Measurements from ENCODE around the gene FMN1.
A peak's percentile ranks its signal among the peaks of the same experiment; 100 is the strongest.
"Not testable (repeated sequence)": the region's sequence is repeated elsewhere in the genome, so short reads cannot be mapped to it uniquely, and the experiment has no call there.

The FMN1 gene

DNA sequence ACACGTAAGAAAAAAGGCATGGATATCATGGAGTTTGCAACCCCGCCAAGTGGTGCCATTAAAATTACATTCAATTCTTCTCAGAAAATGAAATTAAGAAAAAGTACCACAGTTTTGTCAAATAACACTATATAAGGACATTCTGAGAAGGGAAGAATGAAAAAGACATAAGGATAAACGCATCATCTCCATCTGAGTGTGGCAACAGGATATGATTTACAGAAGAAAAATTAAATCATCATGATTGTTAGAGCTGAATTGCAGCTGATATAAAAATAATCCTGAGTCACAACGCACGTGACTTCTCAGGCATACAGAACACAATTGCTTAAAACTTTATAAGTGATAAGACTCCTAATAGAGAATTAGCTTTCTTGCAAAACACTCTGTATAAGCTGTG is 342.9 kb downstream of the FMN1 start:
- H3K4me1 Mint-ChIP-seq = no peaks in the 10 kb centered on the region
- no peaks in the 10 kb centered on the region for H3K27me3 Mint-ChIP-seq (ENCODE audit: low read depth)
- TF ChIP-seq, protein P1, sequence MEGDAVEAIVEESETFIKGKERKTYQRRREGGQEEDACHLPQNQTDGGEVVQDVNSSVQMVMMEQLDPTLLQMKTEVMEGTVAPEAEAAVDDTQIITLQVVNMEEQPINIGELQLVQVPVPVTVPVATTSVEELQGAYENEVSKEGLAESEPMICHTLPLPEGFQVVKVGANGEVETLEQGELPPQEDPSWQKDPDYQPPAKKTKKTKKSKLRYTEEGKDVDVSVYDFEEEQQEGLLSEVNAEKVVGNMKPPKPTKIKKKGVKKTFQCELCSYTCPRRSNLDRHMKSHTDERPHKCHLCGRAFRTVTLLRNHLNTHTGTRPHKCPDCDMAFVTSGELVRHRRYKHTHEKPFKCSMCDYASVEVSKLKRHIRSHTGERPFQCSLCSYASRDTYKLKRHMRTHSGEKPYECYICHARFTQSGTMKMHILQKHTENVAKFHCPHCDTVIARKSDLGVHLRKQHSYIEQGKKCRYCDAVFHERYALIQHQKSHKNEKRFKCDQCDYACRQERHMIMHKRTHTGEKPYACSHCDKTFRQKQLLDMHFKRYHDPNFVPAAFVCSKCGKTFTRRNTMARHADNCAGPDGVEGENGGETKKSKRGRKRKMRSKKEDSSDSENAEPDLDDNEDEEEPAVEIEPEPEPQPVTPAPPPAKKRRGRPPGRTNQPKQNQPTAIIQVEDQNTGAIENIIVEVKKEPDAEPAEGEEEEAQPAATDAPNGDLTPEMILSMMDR (IDR thresholded peaks at IDR 0.05; ENCODE audit: unreplicated experiment in 3 of 3) = no peak
- H3K4me3 Mint-ChIP-seq = no peak overlapping the region
- peaks cover 19% of the 10 kb centered on the region for H3K36me3 Mint-ChIP-seq (ENCODE audit: low read depth)
- no peak overlapping the region for H3K27ac Mint-ChIP-seq
- peaks cover 4% of the 10 kb centered on the region for H3K9me3 Mint-ChIP-seq

DNA sequence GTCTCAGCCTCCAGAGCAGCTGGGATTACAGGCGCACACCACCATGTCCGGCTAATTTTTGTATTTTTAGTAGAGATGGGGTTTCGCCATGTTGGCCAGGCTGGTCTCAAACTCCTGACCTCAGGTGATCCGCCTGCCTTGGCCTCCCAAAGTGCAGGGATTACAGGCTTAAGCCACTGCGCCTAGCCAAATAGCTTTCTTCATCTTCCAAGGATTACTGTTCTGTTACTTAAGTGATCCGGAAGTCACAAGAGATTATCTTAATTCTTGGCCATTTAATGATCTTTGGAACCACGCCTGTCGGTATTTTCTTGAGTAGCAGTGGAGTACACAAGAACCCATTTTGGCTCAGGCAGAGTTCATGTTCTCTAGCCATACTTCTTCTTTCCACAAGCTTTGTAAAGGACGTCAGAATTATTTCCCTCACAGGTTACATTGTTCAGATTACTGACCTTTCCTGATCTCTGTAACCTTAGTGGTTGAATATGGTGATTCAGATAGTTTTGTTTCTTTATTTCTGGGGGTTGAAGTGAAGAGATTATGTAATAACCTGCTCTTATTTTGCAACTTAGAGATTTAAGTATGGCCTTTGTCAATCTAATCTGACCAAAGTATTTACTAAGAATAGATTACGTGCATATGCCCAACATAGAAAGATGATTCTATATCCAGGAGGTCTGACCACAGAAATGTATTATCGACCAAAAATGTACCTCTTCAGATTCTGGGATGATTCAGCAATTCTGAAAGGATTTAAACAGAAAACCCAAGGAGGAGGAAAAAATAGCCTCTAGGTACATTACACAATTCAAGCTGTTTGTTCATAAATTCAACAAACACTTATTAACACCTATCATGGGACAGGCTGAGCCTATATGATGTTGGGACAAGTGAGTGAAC is 344.5 kb downstream of the FMN1 start:
- Mint-ChIP-seq H3K36me3 (ENCODE audit: low read depth) (peaks cover 25% of the 10 kb centered on the region), H3K4me1 (no peaks in the 10 kb centered on the region), H3K4me3 (no peak overlapping the region), H3K27ac (no peak overlapping the region), H3K27me3 (ENCODE audit: low read depth) (no peaks in the 10 kb centered on the region), H3K9me3 (peaks cover 4% of the 10 kb centered on the region)
- TF ChIP-seq, protein P1 (IDR thresholded peaks at IDR 0.05; ENCODE audit: unreplicated experiment in 3 of 3) = no peak

DNA sequence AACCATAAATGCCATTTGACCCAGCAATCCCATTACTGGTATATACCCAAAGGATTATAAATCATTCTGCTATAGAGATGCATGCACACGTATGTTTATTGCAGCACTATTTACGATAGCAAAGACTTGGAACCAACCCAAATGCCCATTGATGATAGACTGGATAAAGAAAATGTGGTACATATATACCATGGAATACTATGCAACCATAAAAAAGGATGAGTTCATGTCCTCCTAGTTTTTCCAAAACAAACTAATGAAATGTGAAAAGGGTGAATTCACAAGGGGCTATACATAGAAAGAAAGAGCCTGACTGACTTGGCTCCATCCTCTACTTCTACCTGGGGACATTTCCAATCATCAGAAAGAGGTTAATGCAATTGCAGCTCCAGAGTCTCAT is 347.8 kb downstream of the FMN1 start:
- not testable (repeated sequence) for H3K9me3 Mint-ChIP-seq; H3K4me1 Mint-ChIP-seq; H3K27ac Mint-ChIP-seq; H3K27me3 Mint-ChIP-seq (ENCODE audit: low read depth); H3K4me3 Mint-ChIP-seq
- H3K36me3 Mint-ChIP-seq (ENCODE audit: low read depth) = peaks cover 25% of the 10 kb centered on the region

DNA sequence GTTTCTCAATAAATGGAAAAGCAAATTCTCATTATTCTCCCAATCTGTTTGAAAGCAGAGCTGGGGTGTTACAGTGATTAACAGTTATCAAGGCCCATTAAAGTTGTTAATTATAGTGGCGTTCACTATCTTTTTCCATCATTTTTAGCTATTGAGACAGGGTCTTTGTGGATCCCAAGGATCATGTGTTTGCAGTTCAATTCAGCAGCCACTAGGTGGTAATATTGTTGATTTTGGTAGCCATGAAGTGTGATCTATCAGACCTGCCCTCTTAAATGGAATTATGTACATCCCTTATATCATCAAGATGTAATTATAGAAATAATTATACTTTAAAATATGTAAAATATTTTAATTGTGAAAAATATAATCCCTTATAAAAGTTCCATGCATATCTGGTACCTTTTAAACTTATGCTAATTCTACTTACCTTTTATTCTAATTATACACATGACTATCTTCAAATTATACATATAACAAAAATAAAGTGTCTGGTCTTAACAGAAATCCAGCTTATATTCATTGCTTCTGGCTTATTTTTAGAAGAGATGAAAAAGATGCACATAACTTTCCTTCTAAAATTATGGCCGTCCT is 350.3 kb downstream of the FMN1 start:
- no peak overlapping the region for H3K27ac Mint-ChIP-seq
- no peak overlapping the region for H3K4me3 Mint-ChIP-seq
- peaks cover 2% of the 10 kb centered on the region for H3K9me3 Mint-ChIP-seq
- peaks cover 15% of the 10 kb centered on the region for H3K4me1 Mint-ChIP-seq
- H3K36me3 Mint-ChIP-seq (ENCODE audit: low read depth) = peaks cover 20% of the 10 kb centered on the region
- peaks cover 13% of the 10 kb centered on the region for H3K27me3 Mint-ChIP-seq (ENCODE audit: low read depth)
- TF ChIP-seq, protein P1 (IDR thresholded peaks at IDR 0.05; ENCODE audit: unreplicated experiment in 3 of 3) = peak; percentile 44 to 71 (median 53)

DNA sequence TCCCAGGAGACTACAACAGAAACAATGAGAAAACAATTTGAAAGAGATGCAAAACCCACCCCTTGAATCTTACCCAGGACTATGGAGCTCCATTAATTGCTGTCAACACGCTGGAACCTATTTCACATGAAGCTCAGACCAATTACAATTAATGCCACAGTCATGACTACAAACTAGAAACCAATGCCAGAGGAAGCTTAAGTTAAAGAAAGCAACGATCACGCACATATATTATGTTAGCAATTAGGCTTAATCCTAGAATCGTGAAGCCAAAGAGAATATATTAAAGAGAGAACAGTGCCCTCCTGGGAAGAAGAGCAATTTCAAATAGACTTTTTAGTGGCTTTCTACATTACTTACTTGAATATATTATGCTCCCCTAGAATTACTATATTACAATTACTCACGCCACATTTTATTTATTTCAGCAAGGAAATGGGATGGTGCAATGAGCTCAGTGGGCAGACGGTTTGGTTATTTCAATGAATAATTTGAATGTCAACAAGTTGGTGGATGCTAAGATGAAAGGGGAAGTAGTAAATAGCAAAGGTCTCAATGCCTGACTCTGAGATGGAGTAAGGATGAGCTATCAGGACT is 351.2 kb downstream of the FMN1 start:
- TF ChIP-seq, protein P1 (IDR thresholded peaks at IDR 0.05; ENCODE audit: unreplicated experiment in 3 of 3) = no peak
- H3K36me3 Mint-ChIP-seq (ENCODE audit: low read depth) = peaks cover 17% of the 10 kb centered on the region
- H3K4me1 Mint-ChIP-seq = peaks cover 15% of the 10 kb centered on the region
- H3K4me3 Mint-ChIP-seq = no peak overlapping the region
- H3K27ac Mint-ChIP-seq = no peak overlapping the region
- H3K27me3 Mint-ChIP-seq (ENCODE audit: low read depth) = peaks cover 13% of the 10 kb centered on the region
- H3K9me3 Mint-ChIP-seq = peaks cover under 1% of the 10 kb centered on the region

DNA sequence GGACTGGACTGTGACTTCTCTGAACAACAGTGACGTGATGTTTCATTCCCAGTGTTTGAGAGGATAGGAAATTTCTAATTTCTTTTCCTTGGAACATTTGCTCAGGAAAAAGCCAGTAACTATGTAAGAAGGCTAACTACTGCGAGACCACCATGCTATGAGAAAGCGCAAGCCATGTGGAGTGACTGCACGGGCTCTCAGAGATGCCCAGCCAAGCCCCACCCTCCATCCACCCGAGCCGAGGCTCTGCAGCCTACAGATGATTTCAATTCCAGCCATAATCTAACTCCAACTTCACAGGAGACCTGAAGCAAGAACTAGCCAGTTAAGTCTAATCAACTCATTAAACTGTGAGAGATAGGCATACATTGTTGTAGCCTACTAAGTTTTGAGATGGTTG is 352.4 kb downstream of the FMN1 start:
- Mint-ChIP-seq H3K4me3 (no peak overlapping the region), H3K27me3 (ENCODE audit: low read depth) (peaks cover 17% of the 10 kb centered on the region), H3K4me1 (peaks cover 15% of the 10 kb centered on the region), H3K9me3 (no peaks in the 10 kb centered on the region), H3K36me3 (ENCODE audit: low read depth) (peaks cover 7% of the 10 kb centered on the region), H3K27ac (no peak overlapping the region)
- TF ChIP-seq, protein P1 (IDR thresholded peaks at IDR 0.05; ENCODE audit: unreplicated experiment in 3 of 3) = no peak

Data from nephron (organoid).